Loucy (cell line): ENCODE results near the gene RNF135.

Experiments
- H2AFZ ChIP-seq: fragments of 200-600 bp; sonication (generic); 2 replicates; pipeline ENCODE4 v1.6.0; 2016; ENCODE audit warnings: antibody characterized with exemption, mild to moderate bottlenecking, low read length, moderate library complexity
- H3F3A ChIP-seq: fragments of 200-600 bp; 2 replicates; pipeline ENCODE4 v1.6.0; 2016; ENCODE audit warnings: antibody characterized with exemption, low read depth, mild to moderate bottlenecking
- H3K27me3 ChIP-seq: fragments of 200-600 bp; sonication (generic); 2 replicates; pipeline ENCODE4 v1.6.1; 2014; ENCODE audit warnings: low read length, mild to moderate bottlenecking; ENCODE audit not compliant: insufficient read depth, poor library complexity, severe bottlenecking
- H3K36me3 ChIP-seq: fragments of 200-600 bp; sonication (generic); 2 replicates; pipeline ENCODE4 v1.6.1; 2016; ENCODE audit warnings: low read length; ENCODE audit not compliant: insufficient read depth
- H3K4me1 ChIP-seq: fragments of 200-600 bp; sonication (generic); 2 replicates; pipeline ENCODE4 v1.5.1; 2014; ENCODE audit warnings: low read length, mild to moderate bottlenecking; ENCODE audit not compliant: insufficient read depth, poor library complexity, severe bottlenecking
- H3K4me2 ChIP-seq: fragments of 200-600 bp; sonication (generic); 2 replicates; pipeline ENCODE4 v1.6.0; 2014; ENCODE audit warnings: antibody characterized with exemption, low read length, low read depth, mild to moderate bottlenecking; ENCODE audit not compliant: poor library complexity, severe bottlenecking
- H3K4me3 ChIP-seq: fragments of 200-600 bp; sonication (generic); 2 replicates; pipeline ENCODE4 v1.5.1; 2014; ENCODE audit warnings: low read length, mild to moderate bottlenecking, mixed read lengths; ENCODE audit not compliant: poor library complexity, severe bottlenecking
- H3K79me2 ChIP-seq: fragments of 200-600 bp; sonication (generic); 2 replicates; pipeline ENCODE4 v1.6.1; 2014; ENCODE audit warnings: low read length; ENCODE audit not compliant: insufficient read depth
- H3K9ac ChIP-seq: fragments of 200-600 bp; sonication (generic); 2 replicates; pipeline ENCODE4 v1.6.0; 2014; ENCODE audit warnings: mild to moderate bottlenecking, low read depth, low read length, moderate library complexity; ENCODE audit not compliant: poor library complexity, severe bottlenecking
- H3K9me2 ChIP-seq: fragments of 200-600 bp; sonication (generic); replicated peaks from 2 replicates; pipeline ENCODE4 v1.6.1; 2016; ENCODE audit warnings: low read depth, low read length, mixed read lengths
- H3K9me3 ChIP-seq: fragments of 200-600 bp; sonication (generic); 2 replicates; pipeline ENCODE4 v1.6.1; 2014; ENCODE audit warnings: mild to moderate bottlenecking, antibody characterized with exemption, low read length, low read depth; ENCODE audit not compliant: insufficient read depth
- H4K20me1 ChIP-seq: fragments of 200-600 bp; sonication (generic); 2 replicates; pipeline ENCODE4 v1.6.0; 2014; ENCODE audit warnings: antibody characterized with exemption, low read length, mild to moderate bottlenecking; ENCODE audit not compliant: insufficient read depth, poor library complexity, severe bottlenecking
- CTCF ChIP-seq: fragments of 200-600 bp; sonication (generic); conservative IDR thresholded peaks from 2 replicates; pipeline ENCODE4 v1.5.1; 2014; ENCODE audit warnings: mild to moderate bottlenecking, antibody characterized with exemption, low read length
- EZH2phosphoT487 ChIP-seq: fragments of 200-600 bp; IDR thresholded peaks from 2 replicates; pipeline ENCODE4 v1.6.1; 2018; ENCODE audit warnings: antibody characterized with exemption, mild to moderate bottlenecking, moderate library complexity, borderline replicate concordance

The RNF135 gene

DNA sequence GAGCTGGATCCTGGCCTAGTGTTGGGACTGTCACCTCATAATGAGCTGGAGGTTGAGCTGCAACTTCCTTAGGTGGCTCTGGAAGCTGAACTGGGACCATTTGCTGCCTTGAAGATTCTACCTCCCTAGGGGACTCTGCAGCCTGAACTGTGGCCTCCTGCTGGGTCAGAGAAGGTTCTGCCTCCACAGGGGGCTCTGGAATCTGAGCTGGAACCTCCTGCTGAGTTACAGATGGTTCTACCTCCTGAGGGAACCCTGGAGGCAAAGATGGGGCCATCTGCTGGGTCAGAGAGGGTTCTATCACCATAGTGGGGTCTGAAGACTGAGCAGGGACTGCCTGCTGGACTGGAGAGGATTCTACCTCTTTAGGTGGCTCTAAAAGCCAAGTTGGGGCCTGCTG is 77.3 kb downstream of the RNF135 start:
- TF ChIP-seq CTCF (no peak), EZH2phosphoT487 (no peak)
- H3K36me3 ChIP-seq: no peaks in the 10 kb centered on the region
- peaks cover 7% of the 10 kb centered on the region for H3K4me1 ChIP-seq
- no peaks in the 10 kb centered on the region for H3K27me3 ChIP-seq
- no peaks in the 10 kb centered on the region for H3F3A ChIP-seq
- H3K4me3 ChIP-seq: no peak overlapping the region
- no peak overlapping the region for H3K9ac ChIP-seq
- no peak overlapping the region for H3K4me2 ChIP-seq
- no peaks in the 10 kb centered on the region for H3K9me2 ChIP-seq
- no peaks in the 10 kb centered on the region for H3K9me3 ChIP-seq
- no peak overlapping the region for H2AFZ ChIP-seq
- no peaks in the 10 kb centered on the region for H3K79me2 ChIP-seq
- no peaks in the 10 kb centered on the region for H4K20me1 ChIP-seq

DNA sequence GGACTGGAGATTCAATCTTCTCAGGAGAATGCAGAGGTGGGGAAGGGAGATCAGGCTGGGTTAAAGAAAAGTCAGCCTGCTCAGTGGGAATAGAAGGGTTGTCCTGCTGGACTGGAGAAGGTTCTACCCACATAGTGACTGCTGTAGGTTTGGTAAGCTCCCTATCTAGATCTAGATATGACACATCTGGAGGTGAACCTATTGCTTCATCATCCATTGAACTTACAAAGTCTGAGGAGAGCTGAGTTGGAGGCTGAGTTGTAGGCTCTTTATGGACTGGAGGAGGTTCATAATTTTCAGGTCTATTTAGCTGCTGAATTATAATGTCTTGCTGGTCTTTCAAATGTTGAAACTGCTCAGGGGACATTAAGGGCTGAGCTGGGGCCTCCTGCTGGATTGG is 77.9 kb downstream of the RNF135 start:
- Histone ChIP-seq H3K27me3 (no peaks in the 10 kb centered on the region), H3K4me1 (peaks cover 7% of the 10 kb centered on the region), H3K9me3 (no peaks in the 10 kb centered on the region), H3K9ac (no peak overlapping the region), H3K79me2 (no peaks in the 10 kb centered on the region), H3K36me3 (no peaks in the 10 kb centered on the region), H3K9me2 (no peaks in the 10 kb centered on the region), H2AFZ (no peak overlapping the region), H3K4me2 (no peak overlapping the region), H3F3A (no peaks in the 10 kb centered on the region), H4K20me1 (no peaks in the 10 kb centered on the region), H3K4me3 (no peak overlapping the region)
- no peak for TF ChIP-seq EZH2phosphoT487
- no peak for TF ChIP-seq CTCF
